HCT116 (cell line): Measurements from ENCODE around the gene LY9. TPM values are rescaled to one million over a fixed set of nuclear protein-coding genes. Genes with fewer than 3 reads are reported as not detected.

Experiments used
- ATAC-seq: fragments of 200-7000 bp; cut with Tn5 transposase; 2 replicates; pipeline ENCODE4 v1.9.1; 2020; ENCODE audit warnings: mild to moderate bottlenecking, moderate library complexity
- BruUV-seq: library from RNA; stranded (reverse); fragments of 400-500 nt; replicated peaks from 2 replicates; lab custom pipeline; 2021; lab: Mats Ljungman, UMichigan
- CTCF ChIA-PET: fragments of 300-600 bp; sonication (Branson Sonifier 250); formaldehyde crosslinking; loops from one replicate; lab custom pipeline; 2021; ENCODE audit warnings: antibody characterized with exemption; lab: Charles Lee
- POLR2A ChIA-PET: fragments of 300-600, 350-600 bp; sonication (Branson Sonifier 250); formaldehyde crosslinking; loops from one replicate; lab custom pipeline; 2021; ENCODE audit warnings: antibody characterized with exemption; lab: Charles Lee
- RAD21 ChIA-PET, 2 experiments: fragments of 300-600 bp; sonication (Branson Sonifier 250); formaldehyde crosslinking; loops; one replicate each; lab custom pipeline; 2023; ENCODE audit warnings: low total read pairs in 2 of 2; ENCODE audit not compliant: uncharacterized antibody in 2 of 2, unreplicated experiment in 2 of 2, low non-redundant PET in 1 of 2; lab: Charles Lee
- DNase-seq: peaks from one replicate; pipeline ENCODE4 v3.0.0-alpha.2; 2010; ENCODE audit warnings: low read depth, low spot score
- H2AFZ ChIP-seq: fragments of 200-600 bp; shearing (Covaris generic), sonication (generic); 2 replicates; pipeline ENCODE4 v1.6.1; 2017; ENCODE audit warnings: low read depth, mixed run types, mixed read lengths, antibody characterized with exemption, low read length; ENCODE audit not compliant: poor library complexity, severe bottlenecking
- H3K27ac ChIP-seq: 2 replicates; pipeline ENCODE4 v1.5.1; 2012; ENCODE audit warnings: low read depth, low read length
- H3K27me3 ChIP-seq: fragments of 200-600 bp; sonication (generic); 2 replicates; pipeline ENCODE4 v1.6.1; 2016; ENCODE audit warnings: mixed run types, low read length, mixed read lengths; ENCODE audit not compliant: insufficient read depth
- H3K36me3 ChIP-seq, 2 experiments: fragments of 200-500 bp in 1 of 2; fragments of 200-600 bp in 1 of 2; sonication (Bioruptor generic) in 1 of 2; sonication (generic) in 1 of 2; 2 replicates each; pipeline versions ENCODE4 v1.5.1 to v1.6.1; 2014 to 2016; ENCODE audit warnings: low read length in 2 of 2, inconsistent platforms in 1 of 2, mixed read lengths in 1 of 2, mixed run types in 1 of 2; ENCODE audit not compliant: insufficient read depth in 2 of 2, control insufficient read depth in 1 of 2
- H3K4me1 ChIP-seq, 2 experiments: fragments of 200-600 bp in 1 of 2; sonication (generic) in 1 of 2; 2 replicates each; pipeline versions ENCODE4 v1.5.1 to v1.6.1; 2012 to 2017; ENCODE audit warnings: low read length in 2 of 2, inconsistent platforms in 1 of 2, mild to moderate bottlenecking in 1 of 2, mixed read lengths in 1 of 2, mixed run types in 1 of 2, moderate library complexity in 1 of 2; ENCODE audit not compliant: insufficient read depth in 2 of 2, control insufficient read depth in 1 of 2
- H3K4me2 ChIP-seq: fragments of 200-600 bp; sonication (generic); 2 replicates; pipeline ENCODE4 v1.6.1; 2017; ENCODE audit warnings: mixed run types, low read length, mixed read lengths
- H3K4me3 ChIP-seq, 2 experiments: fragments of 200-600 bp in 1 of 2; sonication (generic) in 1 of 2; replicated peaks in 1 of 2; 2 replicates each; pipeline ENCODE4 v1.5.1; 2011 to 2016; ENCODE audit warnings: low read length in 2 of 2, control low read depth in 1 of 2, low read depth in 1 of 2, mild to moderate bottlenecking in 1 of 2, mixed read lengths in 1 of 2, mixed run types in 1 of 2
- H3K79me2 ChIP-seq: fragments of 200-600 bp; sonication (generic); 2 replicates; pipeline ENCODE4 v1.6.1; 2017; ENCODE audit warnings: mild to moderate bottlenecking, mixed run types, low read length, moderate library complexity, mixed read lengths; ENCODE audit not compliant: insufficient read depth
- H3K9ac ChIP-seq: fragments of 200-600 bp; sonication (generic); 2 replicates; pipeline ENCODE4 v1.6.1; 2016; ENCODE audit warnings: low read length, mixed read lengths
- H3K9me2 ChIP-seq: fragments of 200-600 bp; sonication (generic), shearing (Covaris generic); 2 replicates; pipeline ENCODE4 v1.6.1; 2017; ENCODE audit warnings: mixed run types, mild to moderate bottlenecking, moderate library complexity; ENCODE audit not compliant: insufficient read depth
- H3K9me3 ChIP-seq, 2 experiments: fragments of 200-500 bp in 1 of 2; fragments of 200-600 bp in 1 of 2; sonication (Bioruptor generic) in 1 of 2; sonication (generic) in 1 of 2; 2 replicates each; pipeline ENCODE4 v1.6.1; 2014 to 2017; ENCODE audit warnings: low read length in 2 of 2, mixed read lengths in 2 of 2, inconsistent platforms in 1 of 2, low read depth in 1 of 2, mild to moderate bottlenecking in 1 of 2, mixed run types in 1 of 2, moderate library complexity in 1 of 2; ENCODE audit not compliant: control insufficient read depth in 1 of 2, insufficient read depth in 1 of 2
- H4K20me1 ChIP-seq: fragments of 200-600 bp; sonication (generic), shearing (Covaris generic); 2 replicates; pipeline ENCODE4 v1.6.1; 2017; ENCODE audit warnings: mixed run types, mild to moderate bottlenecking, moderate library complexity; ENCODE audit not compliant: insufficient read depth
- ATF3 ChIP-seq: IDR thresholded peaks from 2 replicates; pipeline ENCODE4 v1.6.1; 2012
- CBX3 ChIP-seq: IDR thresholded peaks from 2 replicates; pipeline ENCODE4 v1.6.1; 2012; ENCODE audit warnings: low read depth
- CEBPB ChIP-seq: IDR thresholded peaks from 2 replicates; pipeline ENCODE4 v1.6.1; 2012; ENCODE audit warnings: low read depth
- CTCF ChIP-seq, 3 experiments: fragments of 200-600 bp in 1 of 3; sonication (generic) in 1 of 3; IDR thresholded peaks in 2 of 3; conservative IDR thresholded peaks in 1 of 3; 2 replicates each; pipeline ENCODE4 v1.5.1; 2012 to 2017; ENCODE audit warnings: low read depth in 2 of 3, low read length in 2 of 3, antibody characterized with exemption in 1 of 3, borderline replicate concordance in 1 of 3, control low read depth in 1 of 3, mild to moderate bottlenecking in 1 of 3, mixed read lengths in 1 of 3, mixed run types in 1 of 3, moderate library complexity in 1 of 3; ENCODE audit not compliant: insufficient read depth in 1 of 3
- EGR1 ChIP-seq: IDR thresholded peaks from 2 replicates; pipeline ENCODE4 v1.6.1; 2012; ENCODE audit warnings: low read depth
- ELF1 ChIP-seq: IDR thresholded peaks from 2 replicates; pipeline ENCODE4 v1.6.1; 2012; ENCODE audit warnings: low read depth, borderline replicate concordance
- EZH2 ChIP-seq: fragments of 200-600 bp; sonication (generic); IDR thresholded peaks from 2 replicates; pipeline ENCODE4 v1.6.1; 2017; ENCODE audit warnings: antibody characterized with exemption, mixed run types
- EZH2phosphoT487 ChIP-seq: fragments of 200-600 bp; IDR thresholded peaks from 2 replicates; pipeline ENCODE4 v1.6.1; 2018; ENCODE audit warnings: antibody characterized with exemption, borderline replicate concordance
- FOSL1 ChIP-seq: IDR thresholded peaks from 2 replicates; pipeline ENCODE4 v1.6.1; 2012; ENCODE audit warnings: low read depth
- JUND ChIP-seq: IDR thresholded peaks from 2 replicates; pipeline ENCODE4 v1.6.1; 2012
- POLR2A ChIP-seq: IDR thresholded peaks from 2 replicates; pipeline ENCODE4 v1.7.0; 2011; ENCODE audit warnings: borderline replicate concordance; ENCODE audit not compliant: insufficient read depth, insufficient read length; ENCODE audit errors: extremely low read depth
- POLR2AphosphoS5 ChIP-seq: IDR thresholded peaks from 2 replicates; pipeline ENCODE4 v1.6.1; 2011; ENCODE audit warnings: mild to moderate bottlenecking, low read depth, low read length, moderate library complexity
- RAD21 ChIP-seq: IDR thresholded peaks from 2 replicates; pipeline ENCODE4 v1.6.1; 2012; ENCODE audit warnings: low read depth, mild to moderate bottlenecking
- SIN3A ChIP-seq: IDR thresholded peaks from 2 replicates; pipeline ENCODE4 v1.6.1; 2012; ENCODE audit warnings: low read depth
- SP1 ChIP-seq: IDR thresholded peaks from 2 replicates; pipeline ENCODE4 v1.6.1; 2012; ENCODE audit warnings: low read depth
- TCF7L2 ChIP-seq: IDR thresholded peaks from 2 replicates; pipeline ENCODE4 v1.7.0; 2011; ENCODE audit warnings: borderline replicate concordance, inconsistent platforms; ENCODE audit not compliant: insufficient read depth, insufficient read length; ENCODE audit errors: extremely low read depth
- YY1 ChIP-seq: IDR thresholded peaks from 2 replicates; pipeline ENCODE4 v1.6.1; 2011; ENCODE audit warnings: low read length, low read depth, moderate library complexity, mild to moderate bottlenecking; ENCODE audit not compliant: insufficient replicate concordance; ENCODE audit errors: extremely low read depth
- ZFX ChIP-seq: fragments of 450-650 bp; IDR thresholded peaks from 2 replicates; pipeline ENCODE4 v1.6.1; 2017
- ZNF274 ChIP-seq: fragments of 200-500 bp; sonication (Bioruptor generic); IDR thresholded peaks from 2 replicates; pipeline ENCODE4 v1.6.1; 2014; ENCODE audit warnings: mild to moderate bottlenecking, low read depth, low read length, inconsistent platforms
- intact Hi-C: fragments of 100-400 bp; cut with micrococcal nuclease; formaldehyde crosslinking; loops from 2 replicates; pipeline ENCODE4 v1.10.0; 2022
- total RNA-seq: library from RNA; stranded (reverse); gene quantifications from one replicate; pipeline ENCODE4 v1.2.1, GENCODE V29; 2021; ENCODE audit not compliant: unreplicated experiment

The LY9 gene
- total RNA-seq, 1 experiment from 2014 or later = 0.22 TPM

- Histone ChIP-seq H3K4me3 (no peak overlapping the region), H3K9me2 (no peaks in the 10 kb centered on the region), H2AFZ (no peak overlapping the region), H3K4me2 (no peak overlapping the region), H3K9me3 (no peaks in the 10 kb centered on the region), H3K36me3 (no peaks in the 10 kb centered on the region), H3K27me3 (no peaks in the 10 kb centered on the region), H3K9ac (no peak overlapping the region), H3K4me1 (no peaks in the 10 kb centered on the region), H4K20me1 (no peaks in the 10 kb centered on the region), H3K27ac (no peak overlapping the region), H3K79me2 (no peaks in the 10 kb centered on the region)
- ChIA-PET CTCF (no interaction called here), RAD21 (no interaction called here), POLR2A (no interaction called here)
- no peak for DNase-seq
- intact Hi-C loops = no loop called here
- no peak for ATAC-seq
- BruUV-seq = no TSS peak
- TF ChIP-seq ZNF274 (no peak), RAD21 (no peak), ZFX (no peak), SP1 (no peak), POLR2A (no peak), JUND (no peak), EZH2 (no peak), CBX3 (no peak), ATF3 (no peak), FOSL1 (no peak), EGR1 (no peak), ELF1 (no peak), CEBPB (no peak), SIN3A (no peak), CTCF (IDR thresholded peaks at IDR 0.05 in 2 of 3, conservative IDR thresholded peaks at IDR 0.05 in 1 of 3; ENCODE audit: borderline replicate concordance in 1 of 3, insufficient read depth in 1 of 3, low read depth in 2 of 3, low read length in 2 of 3) (no peak), POLR2AphosphoS5 (no peak), YY1 (no peak), EZH2phosphoT487 (no peak), TCF7L2 (no peak)
Measured at GRCh38 chr1:160801836-160802580, 6.0 kb downstream of the LY9 start.
